SH-SY5Y (cell line): ENCODE results near the gene UCN2.

Experiments
- GATA2 ChIP-seq: IDR thresholded peaks from 2 replicates; pipeline ENCODE4 v1.6.1; 2011; ENCODE audit warnings: mild to moderate bottlenecking, low read depth, low read length
- GATA3 ChIP-seq: IDR thresholded peaks from 2 replicates; pipeline ENCODE4 v1.6.1; 2011; ENCODE audit warnings: low read depth, mild to moderate bottlenecking, low read length, moderate library complexity

GRCh38 chr3:48561045-48561736 lies 2.4 kb downstream of the UCN2 start:
- TF ChIP-seq GATA2: no peak
- no peak for TF ChIP-seq GATA3
